Astrocyte (in vitro differentiated cells and primary cell): Measurements from ENCODE around the gene GRM5. TPM values are rescaled to one million over a fixed set of nuclear protein-coding genes. Genes with fewer than 3 reads are reported as not detected.
"Not testable (repeated sequence)": the region's sequence is repeated elsewhere in the genome, so short reads cannot be mapped to it uniquely, and the experiment has no call there.

Experiments
- DNase-seq: peaks from one replicate; pipeline ENCODE4 v3.0.0-alpha.2; 2010; ENCODE audit warnings: low read depth
- FAIRE-seq: peaks from 2 replicates; lab custom pipeline; 2011; peaks lifted over from hg19 to GRCh38; lab: Jason Lieb, UNC
- H2AFZ ChIP-seq: 2 replicates; pipeline ENCODE4 v1.6.0; 2012; ENCODE audit warnings: low read depth, low read length, inconsistent platforms
- H3K27ac ChIP-seq: 2 replicates; pipeline ENCODE4 v1.5.1; 2011; ENCODE audit warnings: low read depth, low read length, inconsistent platforms
- H3K27me3 ChIP-seq: 2 replicates; pipeline ENCODE4 v1.6.0; 2011; ENCODE audit warnings: low read length, inconsistent platforms; ENCODE audit not compliant: insufficient read depth
- H3K36me3 ChIP-seq: 2 replicates; pipeline ENCODE4 v1.5.1; 2011; ENCODE audit warnings: low read length, inconsistent platforms; ENCODE audit not compliant: insufficient read depth
- H3K4me1 ChIP-seq: 2 replicates; pipeline ENCODE4 v1.5.1; 2011; ENCODE audit warnings: low read length, inconsistent platforms; ENCODE audit not compliant: insufficient read depth
- H3K4me2 ChIP-seq: 2 replicates; pipeline ENCODE4 v1.6.0; 2012; ENCODE audit warnings: low read length, inconsistent platforms
- H3K4me3 ChIP-seq: 2 replicates; pipeline ENCODE4 v1.5.1; 2011; ENCODE audit warnings: low read depth, mild to moderate bottlenecking, low read length, inconsistent platforms; ENCODE audit not compliant: insufficient read depth
- H3K79me2 ChIP-seq: 2 replicates; pipeline ENCODE4 v1.6.0; 2012; ENCODE audit warnings: mild to moderate bottlenecking, low read length, inconsistent platforms; ENCODE audit not compliant: insufficient read depth
- H3K9ac ChIP-seq: 2 replicates; pipeline ENCODE4 v1.6.0; 2012; ENCODE audit warnings: mild to moderate bottlenecking, low read length, inconsistent platforms
- H3K9me3 ChIP-seq: 2 replicates; pipeline ENCODE4 v1.5.1; 2012; ENCODE audit warnings: low read depth, mild to moderate bottlenecking, low read length, inconsistent platforms; ENCODE audit not compliant: insufficient read depth
- H4K20me1 ChIP-seq: 2 replicates; pipeline ENCODE4 v1.6.0; 2012; ENCODE audit warnings: low read length, inconsistent platforms; ENCODE audit not compliant: insufficient read depth
- H3K27ac Mint-ChIP-seq: one replicate; pipeline ENCODE4 v1.8.0; 2021; ENCODE audit warnings: mild to moderate bottlenecking, mixed read lengths; ENCODE audit not compliant: unreplicated experiment
- H3K27me3 Mint-ChIP-seq: one replicate; pipeline ENCODE4 v1.8.0; 2021; ENCODE audit warnings: low read depth, mixed read lengths; ENCODE audit not compliant: unreplicated experiment
- H3K36me3 Mint-ChIP-seq: one replicate; pipeline ENCODE4 v1.8.0; 2021; ENCODE audit warnings: low read depth, mixed read lengths; ENCODE audit not compliant: unreplicated experiment
- H3K4me1 Mint-ChIP-seq: one replicate; pipeline ENCODE4 v1.8.0; 2021; ENCODE audit warnings: low read depth, mixed read lengths; ENCODE audit not compliant: unreplicated experiment
- H3K4me3 Mint-ChIP-seq: one replicate; pipeline ENCODE4 v1.8.0; 2021; ENCODE audit warnings: mild to moderate bottlenecking, moderate library complexity, mixed read lengths; ENCODE audit not compliant: unreplicated experiment
- H3K9me3 Mint-ChIP-seq: one replicate; pipeline ENCODE4 v1.8.0; 2021; ENCODE audit warnings: mild to moderate bottlenecking, mixed read lengths; ENCODE audit not compliant: unreplicated experiment
- total RNA-seq: library from RNA; stranded (reverse); gene quantifications from 2 replicates; pipeline ENCODE4 v1.2.1, GENCODE V29; 2021

The GRM5 gene
- total RNA-seq, 1 donor from 2014 or later = 0.30 TPM

DNA sequence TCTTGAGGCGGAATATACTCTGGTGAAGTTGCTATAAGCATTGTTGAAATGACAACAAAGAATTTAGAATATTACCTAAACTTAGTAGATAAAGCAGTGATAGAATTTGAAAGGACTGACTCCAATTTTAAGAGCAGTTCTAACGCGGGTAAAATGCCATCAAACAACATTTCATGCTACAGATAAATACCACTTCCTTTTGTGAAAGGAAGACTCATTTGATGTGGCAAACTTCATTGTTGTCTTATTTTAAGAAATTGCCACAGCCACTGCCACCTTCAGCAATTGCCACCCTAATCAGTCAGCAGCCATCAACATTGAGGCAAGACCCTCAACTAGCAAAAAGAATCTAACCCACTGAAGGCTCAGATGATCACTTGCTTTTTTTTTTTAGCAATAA, 220.8 kb downstream of the GRM5 start:
- H3K9me3 Mint-ChIP-seq, H3K27me3 ChIP-seq, H3K4me2 ChIP-seq, H3K4me3 Mint-ChIP-seq, H3K36me3 Mint-ChIP-seq, H3K27me3 Mint-ChIP-seq, DNase-seq, H3K79me2 ChIP-seq, H3K4me1 Mint-ChIP-seq, H3K36me3 ChIP-seq, H4K20me1 ChIP-seq, H3K27ac Mint-ChIP-seq, H3K4me3 ChIP-seq, H3K4me1 ChIP-seq, FAIRE-seq, H3K9ac ChIP-seq, H2AFZ ChIP-seq, H3K27ac ChIP-seq, H3K9me3 ChIP-seq: not testable (repeated sequence)

DNA sequence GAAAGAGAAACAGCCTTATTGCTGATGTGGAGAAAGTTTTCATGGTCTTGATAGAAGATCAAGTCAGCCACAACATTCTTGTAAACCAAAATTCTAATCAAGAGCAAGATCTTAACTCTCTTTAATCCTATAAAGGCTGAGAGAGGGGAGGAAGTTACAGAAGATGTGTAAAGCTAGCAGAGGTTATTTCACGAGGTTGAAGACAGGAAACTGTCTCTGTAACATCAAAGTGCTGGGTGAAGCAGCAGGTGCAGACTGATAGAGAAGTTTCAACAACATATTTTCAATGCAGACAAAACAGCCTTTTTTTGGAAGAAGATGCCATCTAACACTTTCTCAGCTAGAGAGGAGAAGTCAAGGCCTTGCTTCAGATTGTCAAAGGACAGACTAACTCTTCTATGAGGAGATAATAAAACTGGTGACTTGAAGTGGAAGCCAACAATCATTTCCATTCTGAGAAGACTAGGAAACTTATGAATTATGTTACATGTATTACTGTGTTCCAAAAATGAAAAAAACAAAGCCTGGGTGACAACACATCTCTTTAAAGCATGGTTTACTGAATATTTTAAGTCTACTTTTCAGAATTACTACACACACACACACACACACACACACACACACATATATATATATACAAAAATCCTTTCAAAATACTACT, 221.9 kb downstream of the GRM5 start:
- DNase-seq, H3K4me2 ChIP-seq, FAIRE-seq, H3K27me3 ChIP-seq, H3K27ac ChIP-seq, H3K9me3 ChIP-seq, H3K27me3 Mint-ChIP-seq, H3K4me1 Mint-ChIP-seq, H2AFZ ChIP-seq, H3K79me2 ChIP-seq, H3K36me3 Mint-ChIP-seq, H3K9me3 Mint-ChIP-seq, H3K9ac ChIP-seq, H3K36me3 ChIP-seq, H4K20me1 ChIP-seq, H3K4me1 ChIP-seq, H3K4me3 Mint-ChIP-seq, H3K4me3 ChIP-seq, H3K27ac Mint-ChIP-seq: not testable (repeated sequence)

DNA sequence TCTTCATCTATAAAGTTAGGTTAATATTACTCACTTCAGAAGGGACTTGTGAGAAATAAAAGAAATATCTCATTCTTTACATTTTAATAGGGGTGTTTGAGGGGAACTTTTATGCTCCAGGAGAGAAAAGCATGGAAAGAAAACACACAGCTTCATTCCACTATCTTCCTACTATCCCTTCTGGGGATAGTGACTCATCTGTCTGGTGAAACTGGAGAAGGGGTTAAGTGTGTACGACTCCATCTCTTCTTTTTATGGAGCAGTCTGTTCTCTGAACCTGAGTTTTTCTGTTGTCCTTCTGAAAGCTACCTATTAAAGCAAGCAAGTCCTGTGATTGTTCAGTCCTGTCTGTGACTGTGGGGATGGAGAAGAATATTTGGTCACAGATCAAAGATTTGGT, 227.6 kb downstream of the GRM5 start:
- not testable (repeated sequence) for H3K27me3 Mint-ChIP-seq, H3K4me2 ChIP-seq, H3K4me3 Mint-ChIP-seq, H3K9me3 ChIP-seq, H3K27ac Mint-ChIP-seq, H3K36me3 Mint-ChIP-seq, H3K27me3 ChIP-seq, H3K9me3 Mint-ChIP-seq, H3K27ac ChIP-seq, H3K36me3 ChIP-seq, H4K20me1 ChIP-seq, FAIRE-seq, H3K4me3 ChIP-seq, H3K4me1 ChIP-seq, H3K79me2 ChIP-seq, H3K9ac ChIP-seq, H2AFZ ChIP-seq, H3K4me1 Mint-ChIP-seq
- DNase-seq = peak; percentile 34

DNA sequence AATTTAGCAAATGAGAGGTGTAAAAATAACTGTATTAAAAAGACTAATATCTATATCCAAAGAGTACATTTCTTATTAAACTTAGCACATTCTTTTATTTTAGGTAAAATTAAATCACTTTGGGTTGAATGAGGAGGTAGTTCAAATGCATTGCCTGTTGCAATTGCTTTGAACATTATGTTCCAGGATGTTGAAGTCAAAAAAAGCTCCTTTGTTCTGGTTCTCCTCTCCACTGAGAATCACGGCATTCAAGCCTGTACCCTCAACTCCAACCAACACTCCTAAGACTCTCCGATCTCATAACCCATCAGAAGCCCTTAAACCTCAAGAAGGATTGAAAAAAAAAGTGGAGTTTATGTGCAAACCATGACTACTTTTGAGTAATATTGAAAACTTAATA, 230.1 kb downstream of the GRM5 start:
- H3K36me3 Mint-ChIP-seq, H3K4me3 ChIP-seq, H2AFZ ChIP-seq, H3K4me3 Mint-ChIP-seq, H3K79me2 ChIP-seq, H3K9me3 Mint-ChIP-seq, H3K4me2 ChIP-seq, H3K27ac ChIP-seq, H4K20me1 ChIP-seq, H3K27me3 ChIP-seq, H3K4me1 ChIP-seq, H3K9ac ChIP-seq, H3K27ac Mint-ChIP-seq, H3K36me3 ChIP-seq, H3K27me3 Mint-ChIP-seq, H3K9me3 ChIP-seq, FAIRE-seq, H3K4me1 Mint-ChIP-seq, DNase-seq: not testable (repeated sequence)
